ENCODE data around the gene IGFALS. TPM values are rescaled to one million over a fixed set of nuclear protein-coding genes. Genes with fewer than 3 reads are reported as not detected.

The IGFALS gene
- not detected in 5 replicates for total RNA-seq (2022; extraction: Qiagen RNA extraction; ENCODE audit: low read depth)

DNA sequence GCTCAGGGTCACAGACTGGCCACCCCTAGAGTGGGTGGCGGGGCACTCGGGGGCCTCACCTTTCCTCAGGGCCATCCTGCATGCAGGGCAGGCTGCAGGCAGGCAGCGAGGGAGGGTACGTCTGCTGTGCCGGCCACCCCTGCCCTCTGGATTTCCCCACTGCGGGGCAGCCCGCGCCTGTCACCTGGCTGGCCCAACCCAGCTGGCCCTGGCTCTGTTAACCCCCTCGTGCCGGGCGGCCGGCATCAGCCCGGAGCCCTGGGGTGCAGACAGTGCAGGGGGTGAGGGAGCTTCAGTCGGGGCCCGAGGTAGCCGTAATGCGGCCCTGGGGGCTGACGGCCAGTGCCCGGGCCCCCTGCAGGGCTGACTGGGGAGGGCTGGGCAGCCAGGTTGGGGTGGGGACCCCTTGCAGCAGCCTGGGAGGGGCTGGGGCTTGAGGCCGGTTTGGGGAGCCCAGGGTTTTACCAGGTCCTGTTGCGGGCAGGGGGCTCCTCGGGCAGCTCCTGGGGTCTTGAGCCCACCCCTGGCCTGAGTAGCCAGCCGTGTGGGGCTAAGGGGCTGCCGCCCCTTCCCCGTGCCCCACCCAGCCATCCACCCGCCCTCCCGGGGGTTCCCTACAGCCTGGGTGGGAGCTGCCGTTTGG, at the start of gene IGFALS:
IGFALS (minus strand) TSS at position 128 of the 643 bp plus-strand sequence; CDS start at position 75, 53 bp downstream.

GRCh38 chr16:1826691-1827573, 33.4 kb upstream of the IGFALS start, which contains the start of the genes FAHD1 and HAGH:
TSS of gene FAHD1 (plus strand) at chr16:1827206. CDS start at chr16:1827239, 33 bp downstream.
TSS of gene HAGH (minus strand) at chr16:1826825. CDS start at chr16:1826787, 38 bp downstream.

GRCh38 chr16:1782408-1783264, 10.9 kb downstream of the IGFALS start, which contains the start of the genes NUBP2 and SPSB3:
TSS of gene NUBP2 (plus strand) at chr16:1782960. CDS start at chr16:1783021, 61 bp downstream.
TSS of gene SPSB3 (minus strand) at chr16:1782571. CDS start at chr16:1781483, 1,088 bp downstream.

DNA sequence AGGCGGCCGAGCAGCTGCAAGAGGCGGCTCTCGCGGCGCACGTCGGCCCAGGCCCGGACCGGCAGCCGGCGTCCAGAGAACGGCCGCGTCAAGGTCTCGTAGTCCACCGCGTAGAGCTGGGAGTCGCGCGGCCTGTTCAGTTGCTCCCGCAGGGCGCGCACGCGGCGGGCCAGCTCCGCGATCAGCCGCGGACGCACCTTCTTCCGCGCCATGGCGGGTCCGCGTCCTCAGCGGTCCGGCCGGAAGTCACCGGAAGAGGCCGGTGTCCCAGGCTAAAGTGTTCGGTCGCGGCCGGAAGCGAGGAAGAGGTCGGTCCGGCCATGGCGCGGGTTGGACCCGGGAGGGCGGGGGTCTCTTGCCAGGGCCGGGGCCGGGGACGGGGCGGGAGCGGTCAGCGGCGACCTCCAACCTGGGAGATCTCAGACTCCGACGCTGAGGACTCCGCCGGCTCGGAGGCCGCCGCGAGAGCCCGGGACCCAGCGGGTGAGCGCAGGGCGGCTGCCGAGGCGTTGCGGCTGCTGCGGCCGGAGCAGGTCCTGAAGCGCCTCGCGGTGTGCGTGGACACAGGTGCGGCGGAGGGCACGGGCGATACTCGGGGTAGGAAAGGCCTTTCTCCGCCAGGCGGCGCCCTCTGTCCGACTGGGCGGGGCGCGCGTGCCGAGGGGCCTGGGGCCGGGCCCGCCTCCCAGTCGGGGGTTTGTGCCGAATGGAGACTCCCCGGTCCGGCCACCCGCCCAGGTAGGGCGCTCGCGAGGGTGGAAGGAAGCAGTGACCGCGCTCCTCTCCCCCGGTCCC, 20.4 kb downstream of the IGFALS start, which contains the start of gene MRPS34:
MRPS34 (minus strand) TSS at position 227 of the 795 bp plus-strand sequence; CDS start at position 212, 15 bp downstream.

DNA sequence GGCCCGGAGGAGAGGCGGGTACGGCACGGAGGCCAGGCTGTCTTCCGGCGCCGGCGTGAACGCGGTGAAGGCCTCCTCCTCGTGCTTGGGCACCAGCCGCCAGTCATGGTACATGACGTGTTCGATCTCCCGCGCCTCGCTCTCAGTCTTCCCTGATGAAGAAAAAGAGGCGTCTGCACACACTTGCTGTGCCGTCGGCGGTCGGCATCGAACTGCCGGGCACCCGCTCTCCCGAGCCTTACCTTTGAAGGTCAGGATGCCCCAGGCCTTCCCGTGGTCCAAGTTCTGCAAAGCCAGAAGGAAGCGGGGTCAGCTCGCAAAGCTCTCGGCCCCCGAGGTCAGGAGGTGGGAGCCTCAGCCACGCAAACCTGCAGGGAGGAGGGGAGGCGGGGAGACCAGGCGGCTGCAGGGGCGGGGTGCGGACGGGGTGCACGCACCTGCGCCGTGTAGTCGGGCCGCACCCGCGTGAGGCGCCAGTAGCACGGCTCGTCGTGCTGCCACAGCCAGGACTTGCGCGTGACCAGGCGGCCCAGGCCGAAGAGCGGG, 21.1 kb downstream of the IGFALS start, which contains the start of gene EME2:
EME2 (plus strand) TSS at position 449 of the 546 bp plus-strand sequence. CDS start 418 bp downstream, outside the sequence.

GRCh38 chr16:1771188-1771863, 22.2 kb downstream of the IGFALS start, which contains the start of gene NME3:
TSS of gene NME3 (minus strand) at chr16:1771543. CDS start at chr16:1771534, 9 bp downstream.

Other genes with a start within 250 kb of the IGFALS start
- gene IFT140, start 181.6 kb downstream of the IGFALS start, total RNA-seq (2022; extraction: Qiagen RNA extraction; ENCODE audit: low read depth), result 8.1 to 11.2 TPM (median 9.7 TPM) in 5 replicates
- gene CRAMP1, start 181.3 kb downstream of the IGFALS start, total RNA-seq (2022; extraction: Qiagen RNA extraction; ENCODE audit: low read depth), result 12.4 to 19.1 TPM (median 16.7 TPM) in 5 replicates
- 168 to 242 TPM (median 184 TPM) in 5 replicates for gene JPT2, start 115.4 kb downstream of the IGFALS start, total RNA-seq (2022; extraction: Qiagen RNA extraction; ENCODE audit: low read depth)
- gene MAPK8IP3, start 87.5 kb downstream of the IGFALS start, total RNA-seq (2022; extraction: Qiagen RNA extraction; ENCODE audit: low read depth), result 20.2 to 72.3 TPM (median 60.7 TPM) in 5 replicates
- 23.1 to 67.4 TPM (median 55.9 TPM) in 5 replicates for gene NME3, start 22.2 kb downstream of the IGFALS start, total RNA-seq (2022; extraction: Qiagen RNA extraction; ENCODE audit: low read depth)
- gene EME2, start 20.9 kb downstream of the IGFALS start, total RNA-seq (2022; extraction: Qiagen RNA extraction; ENCODE audit: low read depth), result 5.3 to 12.7 TPM (median 10.6 TPM) in 5 replicates
- 152 to 266 TPM (median 257 TPM) in 5 replicates for gene MRPS34, start 20.6 kb downstream of the IGFALS start, total RNA-seq (2022; extraction: Qiagen RNA extraction; ENCODE audit: low read depth)
- gene SPSB3, start 11.1 kb downstream of the IGFALS start, total RNA-seq (2022; extraction: Qiagen RNA extraction; ENCODE audit: low read depth), result 10.3 to 29.0 TPM (median 24.1 TPM) in 5 replicates
- 41.7 to 91.8 TPM (median 78.7 TPM) in 5 replicates for gene NUBP2, start 10.7 kb downstream of the IGFALS start, total RNA-seq (2022; extraction: Qiagen RNA extraction; ENCODE audit: low read depth)
- 47.2 to 80.4 TPM (median 68.8 TPM) in 5 replicates for gene HAGH, start 33.1 kb upstream of the IGFALS start, total RNA-seq (2022; extraction: Qiagen RNA extraction; ENCODE audit: low read depth)
- 37.1 to 52.6 TPM (median 47.0 TPM) in 5 replicates for gene FAHD1, start 33.5 kb upstream of the IGFALS start, total RNA-seq (2022; extraction: Qiagen RNA extraction; ENCODE audit: low read depth)
- 1.5 to 2.0 TPM (median 1.5 TPM) in 5 replicates for gene MEIOB, start 78.5 kb upstream of the IGFALS start, total RNA-seq (2022; extraction: Qiagen RNA extraction; ENCODE audit: low read depth)
- 1.9 to 3.8 TPM (median 2.9 TPM) in 5 replicates for gene HS3ST6, start 124.7 kb upstream of the IGFALS start, total RNA-seq (2022; extraction: Qiagen RNA extraction; ENCODE audit: low read depth)
- gene MSRB1, start 149.5 kb upstream of the IGFALS start, total RNA-seq (2022; extraction: Qiagen RNA extraction; ENCODE audit: low read depth), result 21.6 to 40.8 TPM (median 38.3 TPM) in 5 replicates
- not detected in 5 replicates for gene RPL3L, start 161.0 kb upstream of the IGFALS start, total RNA-seq (2022; extraction: Qiagen RNA extraction; ENCODE audit: low read depth)
- gene NDUFB10, start 165.8 kb upstream of the IGFALS start, total RNA-seq (2022; extraction: Qiagen RNA extraction; ENCODE audit: low read depth), result 246 to 312 TPM (median 253 TPM) in 5 replicates
- 2,814 to 5,362 TPM (median 5,215 TPM) in 5 replicates for gene RPS2, start 171.1 kb upstream of the IGFALS start, total RNA-seq (2022; extraction: Qiagen RNA extraction; ENCODE audit: low read depth)
- not detected in 5 replicates for gene RNF151, start 173.2 kb upstream of the IGFALS start, total RNA-seq (2022; extraction: Qiagen RNA extraction; ENCODE audit: low read depth)
- gene TBL3, start 178.3 kb upstream of the IGFALS start, total RNA-seq (2022; extraction: Qiagen RNA extraction; ENCODE audit: low read depth), result 22.3 to 41.6 TPM (median 37.2 TPM) in 5 replicates
- 0.24 to 0.63 TPM (median 0.34 TPM) in 4 of 5 replicates, not detected in the other for gene NOXO1, start 187.8 kb upstream of the IGFALS start, total RNA-seq (2022; extraction: Qiagen RNA extraction; ENCODE audit: low read depth)
- gene GFER, start 190.5 kb upstream of the IGFALS start, total RNA-seq (2022; extraction: Qiagen RNA extraction; ENCODE audit: low read depth), result 29.3 to 47.4 TPM (median 42.7 TPM) in 5 replicates
- 4.4 to 8.7 TPM (median 8.3 TPM) in 5 replicates for gene SYNGR3, start 196.3 kb upstream of the IGFALS start, total RNA-seq (2022; extraction: Qiagen RNA extraction; ENCODE audit: low read depth)
- 34.2 to 63.9 TPM (median 59.5 TPM) in 5 replicates for gene ZNF598, start 216.1 kb upstream of the IGFALS start, total RNA-seq (2022; extraction: Qiagen RNA extraction; ENCODE audit: low read depth)
- 0.65 to 1.6 TPM (median 1.1 TPM) in 4 of 5 replicates, not detected in the other for gene NPW, start 226.1 kb upstream of the IGFALS start, total RNA-seq (2022; extraction: Qiagen RNA extraction; ENCODE audit: low read depth)
- 32.5 to 64.5 TPM (median 58.3 TPM) in 5 replicates for gene NHERF2, start 233.2 kb upstream of the IGFALS start, total RNA-seq (2022; extraction: Qiagen RNA extraction; ENCODE audit: low read depth)

All from A549 treated with ZK216348 at 1 μM for 4 hours (cell line).